Measurements from ENCODE around the gene DEPDC1B. TPM values are rescaled to one million over a fixed set of nuclear protein-coding genes. Genes with fewer than 3 reads are reported as not detected.
"Not testable (repeated sequence)": the region's sequence is repeated elsewhere in the genome, so short reads cannot be mapped to it uniquely, and the experiment has no call there.

DEPDC1B gene
- total RNA-seq, 2 experiments from 2014 or later = 27.1 to 30.0 TPM

DNA sequence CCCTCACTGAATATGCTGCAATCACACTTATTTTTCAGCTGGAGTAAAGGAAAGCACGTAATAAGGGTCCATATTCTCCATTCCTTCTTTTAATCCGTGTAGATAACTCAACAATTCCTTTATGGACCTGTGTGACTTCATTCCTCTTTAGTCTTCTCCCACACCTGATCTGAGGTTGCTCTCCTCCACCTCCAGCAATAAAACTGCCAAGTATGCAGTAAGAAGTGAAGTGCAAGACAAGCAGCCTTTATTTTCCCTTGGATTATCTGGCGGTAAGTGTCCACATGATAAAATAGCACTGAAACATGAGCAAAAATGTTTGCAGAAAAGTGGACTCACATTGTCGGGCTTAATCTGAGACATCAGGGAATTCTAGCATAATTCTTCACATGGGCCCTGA lies 13.8 kb downstream of the DEPDC1B start:
- peaks cover 4% of the 10 kb centered on the region for H3K4me1 Mint-ChIP-seq
- H3K27me3 Mint-ChIP-seq = no peaks in the 10 kb centered on the region
- DNase-seq = no peak
- POLR2A ChIA-PET = interaction anchor here (1.1 kb wide), 1 partner anchor 14 kb away, joined by 3 read pairs; the partner anchor contains the start of gene DEPDC1B
- no peak for ATAC-seq (ENCODE audit: low read depth)
- peaks cover 27% of the 10 kb centered on the region for H3K36me3 Mint-ChIP-seq
- H3K9me3 Mint-ChIP-seq = no peaks in the 10 kb centered on the region
- no peak overlapping the region for H3K27ac Mint-ChIP-seq
- no peak overlapping the region for H3K4me3 Mint-ChIP-seq

DNA sequence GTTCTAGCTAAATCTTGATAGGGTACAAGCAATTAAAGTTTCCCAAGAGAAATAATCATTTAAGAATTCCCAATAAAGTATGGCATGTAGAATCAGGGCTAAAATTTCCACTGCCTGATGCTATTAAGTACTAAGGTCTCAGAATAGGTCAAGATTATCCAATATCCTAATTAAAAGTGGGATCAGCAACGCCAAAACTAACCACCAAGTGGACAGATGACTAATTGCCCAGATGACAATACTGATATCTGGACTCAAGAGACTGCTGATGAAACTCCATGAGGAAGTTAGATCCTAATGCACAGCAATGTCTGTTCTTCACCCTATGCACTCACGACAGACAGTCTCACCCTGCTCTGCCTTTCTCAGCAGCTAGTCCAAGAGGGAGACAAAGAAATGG lies 14.3 kb downstream of the DEPDC1B start:
- ATAC-seq (ENCODE audit: low read depth) (no peak), DNase-seq (no peak)
- Mint-ChIP-seq H3K27ac (no peak overlapping the region), H3K36me3 (peaks cover 28% of the 10 kb centered on the region), H3K27me3 (no peaks in the 10 kb centered on the region), H3K9me3 (no peaks in the 10 kb centered on the region), H3K4me1 (peaks cover 4% of the 10 kb centered on the region), H3K4me3 (no peak overlapping the region)
- POLR2A ChIA-PET = no interaction called here

DNA sequence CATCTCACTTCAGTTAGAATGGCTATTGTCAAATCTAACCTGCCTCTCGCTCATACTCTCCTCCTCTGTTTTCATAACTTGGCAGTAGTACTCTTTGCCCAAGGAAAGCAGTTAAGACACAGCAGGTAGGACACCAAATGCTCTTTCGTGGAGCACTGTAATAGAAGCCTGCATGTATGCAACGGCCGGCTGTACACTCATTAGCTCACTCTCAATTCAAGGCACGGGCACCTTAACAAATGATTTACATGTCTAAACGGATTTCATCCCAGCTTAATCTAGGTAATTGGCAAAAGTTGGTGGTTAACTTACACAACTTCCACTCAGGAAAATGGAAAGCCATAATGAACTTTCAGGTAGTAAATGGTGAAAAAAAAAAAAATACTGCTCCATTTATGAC lies 14.9 kb downstream of the DEPDC1B start:
- H3K27ac Mint-ChIP-seq = no peak overlapping the region
- POLR2A ChIA-PET = no interaction called here
- no peak for ATAC-seq (ENCODE audit: low read depth)

DNA sequence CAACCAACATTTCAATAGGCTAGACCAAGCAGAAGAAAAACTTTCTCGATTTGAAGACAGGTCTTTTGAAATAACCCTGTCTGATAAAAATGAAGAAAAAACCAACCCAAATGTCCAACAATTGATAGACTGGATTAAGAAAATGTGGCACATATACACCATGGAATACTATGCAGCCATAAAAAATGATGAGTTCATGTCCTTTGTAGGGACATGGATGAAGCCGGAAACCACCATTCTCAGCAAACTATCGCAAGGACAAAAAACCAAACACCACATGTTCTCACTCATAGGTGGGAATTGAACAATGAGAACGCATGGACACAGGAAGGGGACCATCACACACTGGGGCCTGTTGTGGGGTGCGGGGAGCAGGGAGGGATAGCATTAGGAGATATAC lies 18.0 kb downstream of the DEPDC1B start:
- ATAC-seq (ENCODE audit: low read depth); DNase-seq; H3K4me1 Mint-ChIP-seq; H3K27me3 Mint-ChIP-seq; H3K4me3 Mint-ChIP-seq; H3K27ac Mint-ChIP-seq; POLR2A ChIA-PET; H3K9me3 Mint-ChIP-seq: not testable (repeated sequence)
- H3K36me3 Mint-ChIP-seq = peaks cover 28% of the 10 kb centered on the region

More for the DNA sequence above, 14.9 kb downstream of the DEPDC1B start:
- no peaks in the 10 kb centered on the region for H3K9me3 Mint-ChIP-seq
- H3K4me1 Mint-ChIP-seq = peaks cover 1% of the 10 kb centered on the region
- H3K4me3 Mint-ChIP-seq = no peak overlapping the region
- H3K27me3 Mint-ChIP-seq = no peaks in the 10 kb centered on the region
- DNase-seq = no peak
- peaks cover 26% of the 10 kb centered on the region for H3K36me3 Mint-ChIP-seq

DNA sequence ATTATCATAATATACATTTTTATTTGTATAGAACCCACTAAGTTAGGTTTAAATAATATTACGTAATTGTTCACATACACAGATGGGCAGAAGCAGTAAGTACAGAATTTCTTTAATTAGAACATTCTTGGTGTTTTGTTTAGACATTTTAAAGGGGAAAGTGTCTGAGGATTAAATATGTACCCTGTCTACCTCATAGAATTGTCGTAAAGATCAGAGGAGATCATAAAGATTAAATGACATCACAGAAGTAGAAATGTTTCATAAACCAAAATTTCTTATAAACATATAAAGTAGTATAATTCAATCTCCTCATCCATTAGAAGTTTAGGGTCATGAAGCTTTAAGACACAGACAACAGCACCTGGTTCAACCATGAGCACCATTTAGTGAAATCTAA lies 20.1 kb downstream of the DEPDC1B start:
- Mint-ChIP-seq H3K9me3 (no peaks in the 10 kb centered on the region), H3K27ac (no peak overlapping the region), H3K4me1 (peaks cover 4% of the 10 kb centered on the region), H3K4me3 (no peak overlapping the region), H3K36me3 (peaks cover 19% of the 10 kb centered on the region), H3K27me3 (no peaks in the 10 kb centered on the region)
- ATAC-seq (ENCODE audit: low read depth) (no peak), DNase-seq (no peak)
- POLR2A ChIA-PET = no interaction called here

DNA sequence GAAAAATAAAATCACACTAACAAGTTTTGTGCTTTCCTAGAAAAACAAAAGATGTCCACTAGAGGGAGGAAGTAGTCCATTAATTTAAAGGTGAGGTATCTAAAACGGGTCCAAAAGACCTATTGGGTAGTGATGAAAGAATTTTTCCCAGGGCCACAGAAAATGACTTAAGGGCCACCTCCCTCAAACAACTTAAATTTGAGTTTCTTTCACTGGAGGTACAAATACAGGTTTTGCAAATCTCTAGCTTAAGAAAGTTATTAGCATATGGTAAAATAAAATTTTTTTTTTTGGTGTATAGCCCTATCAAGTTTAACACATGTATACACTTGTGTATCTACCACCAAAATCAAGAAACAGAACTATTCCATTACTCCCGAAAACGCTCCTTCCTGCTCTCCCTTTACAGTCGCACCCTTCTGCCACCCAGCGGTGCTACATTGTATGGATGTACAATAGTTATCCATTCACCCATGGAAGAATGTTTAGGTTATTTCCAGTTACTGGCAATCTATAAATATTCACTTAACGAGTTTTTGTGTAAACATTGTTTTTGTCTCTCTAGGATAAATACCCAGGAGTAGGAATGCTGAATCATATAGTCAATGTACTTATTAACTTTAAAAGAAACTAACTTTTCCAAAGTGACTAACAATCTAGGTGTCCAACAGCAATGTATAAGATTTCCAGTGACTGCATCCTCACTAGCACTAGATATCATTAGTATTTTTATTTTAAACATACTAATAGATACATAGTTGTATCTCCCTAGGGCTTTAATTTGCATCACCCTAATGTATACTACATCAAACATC lies 21.9 kb downstream of the DEPDC1B start:
- no peak overlapping the region for H3K27ac Mint-ChIP-seq
- DNase-seq = no peak
- H3K27me3 Mint-ChIP-seq = no peaks in the 10 kb centered on the region
- H3K4me3 Mint-ChIP-seq = no peak overlapping the region
- POLR2A ChIA-PET = no interaction called here
- H3K36me3 Mint-ChIP-seq = peaks cover 15% of the 10 kb centered on the region
- ATAC-seq (ENCODE audit: low read depth) = no peak
- H3K9me3 Mint-ChIP-seq = no peaks in the 10 kb centered on the region
- peaks cover 4% of the 10 kb centered on the region for H3K4me1 Mint-ChIP-seq

DNA sequence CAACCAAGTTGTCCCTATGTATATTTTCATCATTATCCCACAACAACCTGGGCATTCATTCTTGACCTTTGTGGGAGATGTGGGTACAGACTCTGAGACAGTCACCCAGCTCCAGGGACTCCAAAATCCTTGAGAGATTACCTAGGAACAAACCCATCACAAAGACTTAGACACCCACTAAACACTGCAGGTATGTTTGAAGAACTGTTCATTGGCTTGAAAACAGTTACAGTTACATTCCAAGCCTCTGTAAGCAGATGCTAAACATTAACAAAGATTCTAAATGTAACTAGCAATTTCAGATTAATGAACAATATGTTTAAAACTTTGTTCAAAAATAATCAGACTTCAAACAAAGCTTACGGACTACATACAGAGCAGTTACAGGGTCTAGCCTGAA lies 24.7 kb downstream of the DEPDC1B start:
- POLR2A ChIA-PET = no interaction called here
- H3K36me3 Mint-ChIP-seq = peaks cover 1% of the 10 kb centered on the region
- peaks cover 4% of the 10 kb centered on the region for H3K4me1 Mint-ChIP-seq
- no peak overlapping the region for H3K27ac Mint-ChIP-seq
- no peak overlapping the region for H3K4me3 Mint-ChIP-seq
- ATAC-seq (ENCODE audit: low read depth) (no peak), DNase-seq (no peak)
- no peaks in the 10 kb centered on the region for H3K27me3 Mint-ChIP-seq
- H3K9me3 Mint-ChIP-seq = no peaks in the 10 kb centered on the region

DNA sequence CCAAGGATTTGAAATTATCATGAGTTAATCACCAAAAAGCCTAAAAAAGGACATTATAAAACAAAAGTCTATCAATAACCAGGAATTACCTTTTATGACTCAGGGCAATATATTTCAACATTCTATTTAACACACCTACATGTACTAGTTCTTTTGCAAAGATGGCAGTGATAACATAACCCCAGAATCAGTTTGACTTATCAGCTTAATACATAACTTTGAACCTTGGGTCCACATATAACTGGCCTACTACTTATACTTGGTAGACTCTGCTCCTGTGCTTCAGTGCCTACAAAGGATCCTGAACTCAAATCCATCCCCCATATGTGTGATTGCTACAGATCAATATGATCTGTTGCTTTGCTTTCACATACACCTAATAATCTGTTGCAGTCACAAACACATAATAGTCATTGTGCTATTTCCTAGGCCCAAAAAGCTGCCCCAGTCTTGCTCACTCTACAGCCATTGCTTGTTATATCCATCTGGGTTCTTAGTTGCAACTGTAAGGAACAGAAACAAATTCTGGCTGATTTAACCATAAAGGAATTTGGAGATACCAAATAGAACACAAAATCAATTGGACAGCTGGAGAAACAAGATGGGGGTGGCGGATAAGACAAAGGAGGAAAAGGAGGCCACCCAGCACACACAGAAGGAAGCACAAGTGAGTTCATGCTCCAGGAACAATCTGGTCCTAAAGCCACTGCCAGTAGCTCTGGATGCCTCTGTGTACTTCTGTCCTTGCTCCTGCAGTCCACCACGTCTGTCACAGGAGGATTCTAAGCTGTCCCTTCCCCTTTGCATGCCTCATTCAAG lies 25.5 kb downstream of the DEPDC1B start:
- no peak for ATAC-seq (ENCODE audit: low read depth)
- H3K27ac Mint-ChIP-seq = no peak overlapping the region
- peaks cover 4% of the 10 kb centered on the region for H3K4me1 Mint-ChIP-seq
- no peaks in the 10 kb centered on the region for H3K27me3 Mint-ChIP-seq
- no peaks in the 10 kb centered on the region for H3K9me3 Mint-ChIP-seq
- H3K36me3 Mint-ChIP-seq = peaks cover 1% of the 10 kb centered on the region
- DNase-seq = no peak
- no peak overlapping the region for H3K4me3 Mint-ChIP-seq
- POLR2A ChIA-PET = no interaction called here

DNA sequence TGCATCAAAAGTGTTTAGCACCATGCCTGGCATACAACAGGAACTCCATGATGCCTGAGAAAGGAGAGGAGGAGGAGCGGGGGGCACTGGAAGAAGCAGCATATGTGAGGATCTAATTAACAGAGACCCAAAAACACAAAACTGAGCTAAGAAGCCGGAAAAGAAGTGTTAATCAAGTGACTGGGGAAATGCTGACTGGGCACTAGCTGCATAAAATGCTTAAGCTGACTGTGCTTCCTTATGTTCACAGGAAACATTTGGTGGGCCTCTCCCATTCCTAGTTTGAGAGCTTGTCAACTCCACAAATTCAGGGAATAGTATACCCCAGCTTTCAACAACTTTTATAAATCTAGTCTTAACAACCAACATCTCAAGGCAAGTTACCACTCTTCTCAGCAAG lies 26.6 kb downstream of the DEPDC1B start:
- no peak for ATAC-seq (ENCODE audit: low read depth)
- H3K4me3 Mint-ChIP-seq = no peak overlapping the region
- H3K4me1 Mint-ChIP-seq = peaks cover 4% of the 10 kb centered on the region
- POLR2A ChIA-PET = no interaction called here
- no peaks in the 10 kb centered on the region for H3K9me3 Mint-ChIP-seq
- no peak for DNase-seq
- peaks cover 1% of the 10 kb centered on the region for H3K36me3 Mint-ChIP-seq
- H3K27me3 Mint-ChIP-seq = no peaks in the 10 kb centered on the region
- no peak overlapping the region for H3K27ac Mint-ChIP-seq

DNA sequence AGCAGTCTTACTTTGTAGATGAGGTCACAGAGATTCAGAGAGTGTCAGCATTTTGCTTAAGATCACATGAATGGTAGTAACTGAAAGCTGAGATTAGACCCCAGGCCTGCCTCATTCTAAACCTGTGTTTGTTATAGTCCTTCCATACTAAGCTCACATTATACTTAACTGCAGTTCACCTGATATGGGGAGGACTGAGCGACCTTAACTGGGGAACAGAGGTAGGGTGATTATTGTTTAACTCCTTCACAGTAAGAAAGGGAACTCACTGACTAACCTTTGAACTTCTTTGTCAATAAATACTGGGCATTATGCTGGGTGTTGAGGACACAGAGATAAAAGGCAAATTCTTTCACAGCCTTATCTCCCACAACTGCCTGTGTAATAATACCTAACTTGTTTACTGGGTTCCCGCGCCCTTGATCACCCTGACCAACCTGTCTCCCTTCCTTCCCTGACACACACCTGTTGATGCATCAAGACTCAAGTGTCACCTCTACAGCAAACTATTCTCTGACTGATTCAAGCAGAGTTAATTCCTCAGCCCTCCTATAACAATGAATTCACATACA lies 27.2 kb downstream of the DEPDC1B start:
- ATAC-seq (ENCODE audit: low read depth) (no peak), DNase-seq (no peak)
- Mint-ChIP-seq H3K4me3 (no peak overlapping the region), H3K4me1 (peaks cover 2% of the 10 kb centered on the region), H3K27ac (no peak overlapping the region), H3K27me3 (no peaks in the 10 kb centered on the region), H3K36me3 (peaks cover 1% of the 10 kb centered on the region), H3K9me3 (no peaks in the 10 kb centered on the region)
- POLR2A ChIA-PET = no interaction called here

DNA sequence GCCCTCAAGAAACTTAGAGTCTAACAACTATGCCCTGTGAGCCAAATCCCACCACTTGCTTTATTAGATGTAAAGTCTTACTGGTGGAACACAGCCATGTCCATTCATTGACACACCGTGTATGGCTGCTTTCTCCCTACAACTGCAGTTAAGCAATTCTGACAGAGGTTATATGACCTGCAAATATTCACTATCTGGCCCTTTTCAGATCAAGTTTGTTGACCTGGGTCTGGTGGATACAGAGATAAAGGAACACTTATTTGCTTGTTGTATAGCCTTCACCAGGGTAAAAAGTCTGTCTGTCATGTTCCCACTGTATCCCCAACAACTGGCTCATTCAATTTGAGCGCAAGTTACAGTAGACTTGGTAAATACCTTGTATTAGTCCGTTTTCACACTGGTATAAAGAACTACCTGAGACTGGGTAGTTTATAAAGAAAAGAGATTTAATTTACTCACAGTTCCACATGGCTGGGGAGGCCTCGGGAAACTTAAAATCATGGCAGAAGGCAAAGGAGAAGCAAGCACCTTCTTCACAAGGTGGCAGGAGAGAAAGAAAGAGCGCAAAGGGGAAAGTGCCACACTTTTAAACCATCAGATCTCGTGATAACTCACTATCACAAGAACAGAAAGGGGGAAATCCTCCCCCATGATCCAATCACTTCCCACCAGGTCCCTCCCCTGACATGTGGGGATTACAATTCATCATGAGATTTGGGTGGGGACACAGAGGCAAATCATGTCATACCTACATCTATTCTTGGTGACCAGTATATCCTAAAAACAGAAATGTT lies 27.9 kb downstream of the DEPDC1B start:
- Mint-ChIP-seq H3K36me3 (no peaks in the 10 kb centered on the region), H3K4me1 (no peaks in the 10 kb centered on the region), H3K9me3 (no peaks in the 10 kb centered on the region), H3K4me3 (no peak overlapping the region), H3K27me3 (no peaks in the 10 kb centered on the region), H3K27ac (no peak overlapping the region)
- ATAC-seq (ENCODE audit: low read depth) (no peak), DNase-seq (no peak)
- POLR2A ChIA-PET = no interaction called here

DNA sequence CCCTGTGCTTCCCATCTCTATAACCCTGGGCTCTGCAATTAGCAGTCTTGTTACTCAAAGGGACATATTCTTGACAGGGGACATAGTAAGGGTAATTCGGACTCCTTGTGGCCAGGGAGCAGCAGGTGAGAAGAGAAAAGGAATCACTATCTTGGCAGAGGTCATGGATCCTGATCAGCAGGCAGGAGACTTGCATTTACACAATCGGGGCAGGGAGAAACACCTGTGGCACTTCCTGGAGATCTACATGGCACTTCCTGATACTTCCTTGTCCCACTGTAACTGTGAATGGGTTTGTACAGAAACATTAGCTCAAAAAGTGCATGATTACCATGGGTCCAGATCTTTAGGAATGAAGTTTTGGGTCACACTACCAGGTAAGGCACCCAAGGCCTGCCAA lies 29.2 kb downstream of the DEPDC1B start:
- Mint-ChIP-seq H3K4me3 (no peak overlapping the region), H3K4me1 (no peaks in the 10 kb centered on the region), H3K36me3 (peaks cover 9% of the 10 kb centered on the region), H3K27ac (no peak overlapping the region), H3K9me3 (no peaks in the 10 kb centered on the region), H3K27me3 (no peaks in the 10 kb centered on the region)
- ATAC-seq (ENCODE audit: low read depth) (no peak), DNase-seq (no peak)
- POLR2A ChIA-PET = interaction anchor here (0.8 kb wide), 1 partner anchor 28 kb away, joined by 3 read pairs; no protein-coding TSS in a partner anchor

DNA sequence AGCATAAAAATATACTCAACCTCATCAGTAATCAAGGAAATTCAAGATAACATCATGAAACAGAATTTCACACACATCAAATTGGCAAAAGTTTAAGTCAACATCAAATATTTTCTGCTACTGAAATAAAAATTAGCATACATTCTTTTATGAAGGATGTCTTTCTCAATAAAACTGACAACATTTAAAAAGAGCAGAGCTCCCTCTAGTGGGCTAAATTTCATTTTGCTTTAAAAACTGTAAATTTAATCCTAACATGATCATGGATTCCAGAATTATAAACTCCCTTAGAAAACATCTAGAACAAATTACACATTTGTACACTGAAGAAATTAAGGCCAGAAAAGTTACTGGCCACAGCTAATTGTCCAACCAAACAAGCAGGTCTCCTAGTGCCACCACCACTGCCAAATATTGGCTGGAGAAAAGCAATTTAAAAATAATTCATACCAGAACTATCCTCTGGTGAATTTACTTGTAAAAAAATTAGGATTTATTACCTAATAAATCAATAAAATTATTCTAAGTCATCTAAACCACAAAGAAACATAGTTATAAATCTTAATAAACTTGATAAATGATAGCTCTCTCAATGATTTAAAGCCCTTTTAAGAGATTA lies 31.2 kb downstream of the DEPDC1B start:
- H3K4me3 Mint-ChIP-seq = no peak overlapping the region
- H3K36me3 Mint-ChIP-seq = peaks cover 12% of the 10 kb centered on the region
- H3K27me3 Mint-ChIP-seq = no peaks in the 10 kb centered on the region
- DNase-seq (no peak), ATAC-seq (ENCODE audit: low read depth) (no peak)
- POLR2A ChIA-PET = no interaction called here
- no peaks in the 10 kb centered on the region for H3K9me3 Mint-ChIP-seq
- H3K4me1 Mint-ChIP-seq = no peaks in the 10 kb centered on the region
- no peak overlapping the region for H3K27ac Mint-ChIP-seq

Measured in activated naive CD8-positive, alpha-beta T cell treated with anti-CD3 and anti-CD28 coated beads, Interleukin-2, amount 10 ng/mL, durations not matched to agents 7 days and 5 days (primary cell).